Measurements from ENCODE around the gene FAM53B.

Gene FAM53B

GRCh38 chr10:124677749-124678556 lies 66.2 kb downstream of the FAM53B start:
- DNase-seq: no peak

GRCh38 chr10:124677293-124677699 lies 66.9 kb downstream of the FAM53B start:
- no peak for DNase-seq

GRCh38 chr10:124676416-124677062 lies 67.6 kb downstream of the FAM53B start:
- DNase-seq: no peak

- no peak for DNase-seq
These were observed 68.4 kb downstream of the FAM53B start for GRCh38 chr10:124675824-124676223.

- DNase-seq: no peak
These were observed 68.9 kb downstream of the FAM53B start for GRCh38 chr10:124675261-124675660.

GRCh38 chr10:124674768-124675222 lies 69.4 kb downstream of the FAM53B start:
- no peak for DNase-seq

GRCh38 chr10:124672181-124672638 lies 72.0 kb downstream of the FAM53B start:
- DNase-seq: no peak

- DNase-seq: no peak
These were observed 72.6 kb downstream of the FAM53B start for GRCh38 chr10:124671486-124672075.

GRCh38 chr10:124670849-124671248 lies 73.3 kb downstream of the FAM53B start:
- DNase-seq: no peak

GRCh38 chr10:124669824-124670654 lies 74.1 kb downstream of the FAM53B start:
- no peak for DNase-seq

GRCh38 chr10:124669141-124669823 lies 74.9 kb downstream of the FAM53B start:
- DNase-seq: no peak

GRCh38 chr10:124668517-124669051 lies 75.6 kb downstream of the FAM53B start:
- no peak for DNase-seq

GRCh38 chr10:124667425-124668345 lies 76.5 kb downstream of the FAM53B start:
- no peak for DNase-seq

GRCh38 chr10:124666494-124666893 lies 77.7 kb downstream of the FAM53B start:
- DNase-seq: no peak

- DNase-seq: no peak
These were observed 78.2 kb downstream of the FAM53B start for GRCh38 chr10:124665980-124666379.

GRCh38 chr10:124665558-124665957 lies 78.6 kb downstream of the FAM53B start:
- DNase-seq: no peak

- DNase-seq: no peak
These were observed 79.1 kb downstream of the FAM53B start for GRCh38 chr10:124665091-124665490.

- DNase-seq: no peak
These were observed 80.3 kb downstream of the FAM53B start for GRCh38 chr10:124663766-124664360.

GRCh38 chr10:124663228-124663627 lies 81.0 kb downstream of the FAM53B start:
- DNase-seq: no peak

GRCh38 chr10:124661660-124662180 lies 82.5 kb downstream of the FAM53B start:
- no peak for DNase-seq

All from effector CD4-positive, alpha-beta T cell (primary cell).